Cardiac fibroblast (primary cell): Measurements from ENCODE around the gene MPPED1.

Source experiments
- DNase-seq, 2 donors: peaks; one replicate each; pipeline versions ENCODE4 v3.0.0 to v3.0.0-alpha.2; 2010; ENCODE audit warnings: low read depth in 2 of 2
- H3K4me3 ChIP-seq, 2 donors: replicated peaks in 1 of 2; 1 replicate in 1 of 2; 2 replicates in 1 of 2; pipeline ENCODE4 v1.5.1; 2011; ENCODE audit warnings: low read depth in 2 of 2, low read length in 2 of 2, mild to moderate bottlenecking in 2 of 2, moderate library complexity in 1 of 2
- TF ChIP-seq, protein P1 (sequence below): IDR thresholded peaks from one replicate; pipeline ENCODE4 v1.5.1; 2011; ENCODE audit warnings: low read depth, mild to moderate bottlenecking, low read length, inconsistent platforms

Gene MPPED1

DNA sequence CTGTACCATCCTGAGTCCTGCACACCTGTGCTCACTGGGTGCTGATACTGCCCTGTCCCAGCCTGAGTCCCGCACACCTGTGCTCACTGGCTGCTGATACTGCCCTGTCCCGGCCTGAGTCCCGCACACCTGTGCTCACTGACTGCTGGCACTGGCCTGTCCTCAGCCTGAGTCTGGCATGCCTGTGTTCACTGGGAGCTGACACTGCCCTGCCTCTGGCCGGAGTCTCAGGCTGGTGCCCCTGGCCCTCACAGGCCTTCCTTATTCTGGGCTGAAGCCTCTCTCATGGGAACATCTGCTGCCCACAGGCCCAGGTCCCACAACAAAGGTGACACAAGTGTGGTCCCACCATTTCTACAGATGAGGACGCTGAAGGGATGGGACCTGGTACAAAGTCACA, 115.1 kb downstream of the MPPED1 start:
- DNase-seq, result no peak
- H3K4me3 ChIP-seq, result no peak overlapping the region
- TF ChIP-seq, protein P1, sequence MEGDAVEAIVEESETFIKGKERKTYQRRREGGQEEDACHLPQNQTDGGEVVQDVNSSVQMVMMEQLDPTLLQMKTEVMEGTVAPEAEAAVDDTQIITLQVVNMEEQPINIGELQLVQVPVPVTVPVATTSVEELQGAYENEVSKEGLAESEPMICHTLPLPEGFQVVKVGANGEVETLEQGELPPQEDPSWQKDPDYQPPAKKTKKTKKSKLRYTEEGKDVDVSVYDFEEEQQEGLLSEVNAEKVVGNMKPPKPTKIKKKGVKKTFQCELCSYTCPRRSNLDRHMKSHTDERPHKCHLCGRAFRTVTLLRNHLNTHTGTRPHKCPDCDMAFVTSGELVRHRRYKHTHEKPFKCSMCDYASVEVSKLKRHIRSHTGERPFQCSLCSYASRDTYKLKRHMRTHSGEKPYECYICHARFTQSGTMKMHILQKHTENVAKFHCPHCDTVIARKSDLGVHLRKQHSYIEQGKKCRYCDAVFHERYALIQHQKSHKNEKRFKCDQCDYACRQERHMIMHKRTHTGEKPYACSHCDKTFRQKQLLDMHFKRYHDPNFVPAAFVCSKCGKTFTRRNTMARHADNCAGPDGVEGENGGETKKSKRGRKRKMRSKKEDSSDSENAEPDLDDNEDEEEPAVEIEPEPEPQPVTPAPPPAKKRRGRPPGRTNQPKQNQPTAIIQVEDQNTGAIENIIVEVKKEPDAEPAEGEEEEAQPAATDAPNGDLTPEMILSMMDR, result no peak

DNA sequence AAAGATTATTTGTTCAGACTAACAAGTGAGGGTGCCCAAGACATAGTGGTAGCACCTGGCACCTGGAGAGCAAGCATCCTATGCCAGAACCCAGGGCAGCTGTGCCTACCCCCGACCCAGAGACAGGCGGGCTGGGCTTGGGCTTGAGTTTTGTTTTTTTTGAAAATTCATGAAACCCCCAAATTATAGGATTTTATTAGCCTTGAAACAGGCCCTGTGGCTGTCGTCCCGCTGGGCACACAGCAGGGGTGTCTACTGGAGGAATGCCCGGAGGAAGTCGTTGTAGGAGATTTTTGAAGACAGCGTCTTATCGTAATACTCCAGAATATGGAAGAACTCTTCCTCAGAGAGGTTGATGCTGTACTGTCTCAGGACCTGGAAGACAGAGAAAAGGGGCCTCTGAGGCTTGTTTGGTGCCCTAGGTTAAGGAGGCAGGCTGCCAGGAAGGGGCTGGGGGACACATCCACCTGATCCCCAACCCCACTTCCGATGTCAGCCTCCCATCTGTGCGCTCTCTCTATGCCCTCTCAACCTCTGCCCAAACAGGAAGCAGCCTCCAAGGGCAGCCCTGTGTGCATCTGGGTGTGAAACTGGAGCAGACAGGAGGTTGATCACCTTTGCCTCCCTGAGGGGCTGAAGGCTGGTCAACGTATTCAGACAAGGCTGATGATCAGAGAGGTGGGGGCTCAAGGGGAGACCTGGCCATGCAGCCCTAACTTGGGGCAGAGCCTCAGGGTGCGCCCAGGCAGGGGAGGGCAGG, 117.0 kb downstream of the MPPED1 start:
- DNase-seq, result no peak
- TF ChIP-seq, protein P1, result no peak
- no peak overlapping the region for H3K4me3 ChIP-seq

DNA sequence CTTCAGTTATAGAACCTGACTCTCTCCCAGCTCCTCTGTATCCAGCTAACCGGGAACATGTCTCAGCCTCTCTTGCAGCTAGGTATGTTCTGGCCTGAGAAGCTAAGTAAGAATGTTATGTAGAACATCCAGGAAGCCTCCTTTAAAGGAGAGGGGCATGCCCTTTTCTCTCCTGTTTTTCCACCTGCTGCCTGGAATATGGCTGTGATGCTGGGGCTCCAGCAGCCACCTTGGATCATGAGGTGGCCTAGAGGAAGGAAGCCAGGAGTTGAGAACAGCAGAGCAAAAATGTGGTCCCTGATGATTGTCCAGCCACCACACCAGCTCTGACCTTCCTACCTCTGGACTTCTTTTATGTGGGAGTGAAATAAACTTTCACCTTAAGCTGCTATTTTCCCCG, 117.6 kb downstream of the MPPED1 start:
- TF ChIP-seq, protein P1, result no peak
- H3K4me3 ChIP-seq, result no peak overlapping the region
- DNase-seq, result no peak

DNA sequence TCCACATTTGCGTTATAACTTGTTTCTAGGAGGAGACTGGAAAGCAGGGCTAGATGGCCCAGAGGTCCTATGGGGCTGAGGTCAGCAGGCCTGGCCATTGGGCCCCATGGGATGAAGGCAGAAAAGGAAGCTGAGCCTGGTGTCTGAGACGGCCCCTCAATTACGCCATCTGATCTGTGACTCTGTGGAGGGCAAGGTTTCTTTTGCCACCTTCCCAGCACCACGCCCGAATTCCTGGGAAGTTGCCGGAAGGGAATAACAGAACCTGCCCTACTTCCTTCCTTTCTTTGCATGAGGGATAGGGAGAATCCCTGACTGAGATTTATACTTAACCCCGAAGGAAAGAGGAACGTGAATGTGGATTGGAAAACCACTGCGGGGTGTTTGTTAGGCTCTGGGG, 118.1 kb downstream of the MPPED1 start:
- DNase-seq, result no peak
- H3K4me3 ChIP-seq, result no peak overlapping the region
- TF ChIP-seq, protein P1, result no peak

DNA sequence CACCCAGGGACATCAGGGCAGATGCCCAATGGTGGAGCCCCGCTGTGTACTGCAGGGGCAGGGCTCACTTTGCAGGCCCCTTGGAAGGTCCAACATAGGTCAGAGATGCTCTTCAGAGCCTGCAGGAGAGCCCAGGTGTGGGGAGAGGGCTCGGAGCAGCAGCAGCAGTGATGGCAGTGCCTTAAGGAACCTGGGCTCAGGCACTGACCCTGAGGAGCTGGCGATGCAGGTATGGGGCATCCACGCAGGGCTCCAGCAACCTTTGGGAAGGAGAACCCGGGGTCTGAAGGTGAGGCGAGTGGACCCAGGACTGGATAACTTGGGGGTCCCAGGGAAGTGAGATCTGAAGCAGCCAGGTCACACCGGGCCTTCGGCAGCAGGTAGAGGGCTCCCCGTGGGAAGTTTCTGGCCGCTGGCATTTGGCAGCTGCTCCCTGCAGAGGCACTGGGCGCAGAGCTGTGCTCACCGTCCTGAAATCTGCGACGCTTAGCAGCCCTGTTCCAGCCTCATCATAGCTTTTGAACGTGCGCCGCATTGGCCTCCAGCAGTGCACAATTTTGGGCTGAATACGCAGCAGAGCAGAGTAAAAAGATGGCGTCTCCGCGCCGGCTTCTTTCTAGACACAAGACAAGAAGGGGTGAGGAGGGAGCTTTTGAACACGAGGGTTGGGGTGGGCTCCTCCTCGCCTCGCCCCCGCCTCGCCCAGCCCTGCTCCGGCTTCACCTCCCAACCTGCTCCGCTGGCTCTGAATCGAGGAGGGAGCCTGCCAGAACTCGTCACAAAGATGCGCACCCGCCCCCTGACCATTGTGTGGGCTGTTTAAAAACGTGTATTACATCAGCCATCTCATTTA, 118.8 kb downstream of the MPPED1 start:
- no peak overlapping the region for H3K4me3 ChIP-seq
- DNase-seq, result no peak
- TF ChIP-seq, protein P1, result no peak

DNA sequence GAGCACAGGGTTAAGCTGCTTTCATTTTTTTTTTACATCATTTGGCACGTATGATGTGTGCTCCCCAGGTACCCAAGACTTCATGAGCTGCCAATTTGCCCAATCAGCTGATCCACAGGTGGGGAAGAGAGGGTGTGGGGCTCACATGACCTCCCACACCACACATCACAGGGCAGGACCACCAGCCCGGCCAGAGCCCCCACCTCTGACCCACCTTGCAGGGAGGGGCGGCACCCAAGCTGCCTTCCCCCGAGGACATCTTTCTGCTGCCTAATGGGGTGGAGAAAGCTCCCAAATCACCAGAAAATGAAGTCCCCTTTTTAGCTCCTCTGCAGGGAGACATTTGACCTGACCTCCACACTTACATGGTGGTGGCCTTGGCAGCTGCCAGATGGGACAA, 119.8 kb downstream of the MPPED1 start:
- no peak overlapping the region for H3K4me3 ChIP-seq
- DNase-seq, result no peak
- TF ChIP-seq, protein P1, result no peak
